Esophagus squamous epithelium (tissue), 4 donors: ENCODE results near the gene PRDM11.
A peak's percentile ranks its signal among the peaks of the same experiment; 100 is the strongest.

Experiments used
- POLR2A ChIP-seq, 4 donors: fragments of 450-650 bp; IDR thresholded peaks; one replicate each; pipeline ENCODE4 v1.6.1; 2017; ENCODE audit warnings: antibody characterized with exemption in 4 of 4, mild to moderate bottlenecking in 4 of 4, moderate library complexity in 3 of 4
- TF ChIP-seq, protein P1 (sequence below), 6 experiments: fragments of 450-650 bp in 4 of 6; fragments of 200-600 bp in 2 of 6; sonication (generic) in 2 of 6; IDR thresholded peaks; one replicate each; pipeline ENCODE4 v1.5.1; 2016 to 2019; ENCODE audit warnings: antibody characterized with exemption in 6 of 6, mild to moderate bottlenecking in 4 of 6, moderate library complexity in 4 of 6

DNA sequence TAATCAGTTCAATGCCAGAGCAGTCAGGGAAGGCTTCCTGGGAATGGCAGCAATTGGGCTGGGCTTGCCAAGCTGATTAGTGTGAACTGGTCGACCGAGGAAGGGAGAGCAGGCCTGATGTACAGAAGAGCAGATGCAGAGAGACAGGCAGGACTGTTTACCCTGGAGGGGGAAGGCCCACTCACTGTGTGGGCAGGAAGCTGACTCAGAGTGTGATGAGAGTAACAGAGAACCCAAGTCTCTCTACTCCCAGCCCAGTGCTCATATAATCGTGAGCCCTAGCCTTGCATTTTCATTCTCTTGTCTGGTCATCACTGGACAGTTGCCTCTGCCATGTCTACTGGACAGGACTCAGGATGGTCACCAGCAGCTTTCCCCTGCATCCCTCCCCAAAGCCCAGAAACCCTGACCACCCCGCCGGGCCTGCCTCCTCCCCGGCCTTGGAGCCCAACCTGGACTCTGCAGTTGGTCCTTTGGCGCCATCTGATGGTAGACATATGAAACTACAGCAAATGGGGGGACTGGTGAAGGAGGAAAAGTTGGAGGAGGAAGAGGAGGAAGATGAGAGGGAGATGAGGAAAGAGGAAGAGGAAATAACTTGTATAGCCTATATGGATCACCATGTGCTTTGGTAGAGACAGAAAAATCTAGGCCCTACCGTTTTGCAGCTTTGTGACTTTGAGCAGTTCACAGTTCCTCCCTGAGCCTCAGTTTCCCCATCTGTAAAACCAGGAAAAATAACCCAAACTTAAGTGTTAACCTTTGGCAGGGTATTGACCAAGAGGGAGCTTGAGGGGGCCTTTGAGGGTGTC, 43.4 kb upstream of the PRDM11 start:
- TF ChIP-seq, protein P1, sequence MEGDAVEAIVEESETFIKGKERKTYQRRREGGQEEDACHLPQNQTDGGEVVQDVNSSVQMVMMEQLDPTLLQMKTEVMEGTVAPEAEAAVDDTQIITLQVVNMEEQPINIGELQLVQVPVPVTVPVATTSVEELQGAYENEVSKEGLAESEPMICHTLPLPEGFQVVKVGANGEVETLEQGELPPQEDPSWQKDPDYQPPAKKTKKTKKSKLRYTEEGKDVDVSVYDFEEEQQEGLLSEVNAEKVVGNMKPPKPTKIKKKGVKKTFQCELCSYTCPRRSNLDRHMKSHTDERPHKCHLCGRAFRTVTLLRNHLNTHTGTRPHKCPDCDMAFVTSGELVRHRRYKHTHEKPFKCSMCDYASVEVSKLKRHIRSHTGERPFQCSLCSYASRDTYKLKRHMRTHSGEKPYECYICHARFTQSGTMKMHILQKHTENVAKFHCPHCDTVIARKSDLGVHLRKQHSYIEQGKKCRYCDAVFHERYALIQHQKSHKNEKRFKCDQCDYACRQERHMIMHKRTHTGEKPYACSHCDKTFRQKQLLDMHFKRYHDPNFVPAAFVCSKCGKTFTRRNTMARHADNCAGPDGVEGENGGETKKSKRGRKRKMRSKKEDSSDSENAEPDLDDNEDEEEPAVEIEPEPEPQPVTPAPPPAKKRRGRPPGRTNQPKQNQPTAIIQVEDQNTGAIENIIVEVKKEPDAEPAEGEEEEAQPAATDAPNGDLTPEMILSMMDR (IDR thresholded peaks at IDR 0.05): peak; percentile 73 to 98 (median 95)
- TF ChIP-seq POLR2A (IDR thresholded peaks at IDR 0.05): no peak
